GM23338 (cell line): ENCODE results near the gene ATAD3B. TPM values are rescaled to one million over a fixed set of nuclear protein-coding genes. Genes with fewer than 3 reads are reported as not detected.

ENCODE experiments used
- ATAC-seq: fragments of 200-7000 bp; cut with Tn5 transposase; 3 replicates; pipeline ENCODE4 v1.9.1; 2020
- DNase-seq: peaks from one replicate; pipeline ENCODE4 v3.0.0-alpha.2; 2015; ENCODE audit warnings: low spot score
- H2AFZ ChIP-seq: fragments of 200-600 bp; sonication (generic); 2 replicates; pipeline ENCODE4 v1.8.0; 2016; ENCODE audit warnings: antibody characterized with exemption, mild to moderate bottlenecking, moderate library complexity
- H3F3A ChIP-seq: fragments of 200-600 bp; sonication (generic); replicated peaks from 2 replicates; pipeline ENCODE4 v1.8.0; 2017; ENCODE audit warnings: antibody characterized with exemption, mixed run types, low read depth
- H3K27ac ChIP-seq: fragments of 200-600 bp; sonication (generic); 2 replicates; pipeline ENCODE4 v1.6.1; 2016; ENCODE audit warnings: low read depth
- H3K27me3 ChIP-seq: fragments of 200-600 bp; sonication (generic); 2 replicates; pipeline ENCODE4 v1.8.0; 2016; ENCODE audit warnings: mild to moderate bottlenecking, mixed run types, moderate library complexity; ENCODE audit not compliant: insufficient read depth
- H3K36me3 ChIP-seq: fragments of 200-600 bp; sonication (generic); 2 replicates; pipeline ENCODE4 v1.8.0; 2016; ENCODE audit warnings: mild to moderate bottlenecking; ENCODE audit not compliant: insufficient read depth
- H3K4me1 ChIP-seq: fragments of 200-600 bp; sonication (generic); 2 replicates; pipeline ENCODE4 v1.8.0; 2016; ENCODE audit warnings: mild to moderate bottlenecking, moderate library complexity; ENCODE audit not compliant: insufficient read depth
- H3K4me2 ChIP-seq: fragments of 200-600 bp; sonication (generic); 2 replicates; pipeline ENCODE4 v1.7.1; 2017; ENCODE audit warnings: mixed run types
- H3K4me3 ChIP-seq: fragments of 200-600 bp; sonication (generic); 2 replicates; pipeline ENCODE4 v1.6.1; 2016; ENCODE audit warnings: mixed run types
- H3K79me2 ChIP-seq: fragments of 200-600 bp; sonication (generic); replicated peaks from 2 replicates; pipeline ENCODE4 v1.8.0; 2017; ENCODE audit warnings: mild to moderate bottlenecking; ENCODE audit not compliant: insufficient read depth
- H3K9me2 ChIP-seq: fragments of 200-600 bp; sonication (generic); 2 replicates; pipeline ENCODE4 v1.8.0; 2017; ENCODE audit not compliant: insufficient read depth
- H4K20me1 ChIP-seq: fragments of 200-600 bp; sonication (generic); replicated peaks from 2 replicates; pipeline ENCODE4 v1.8.0; 2017; ENCODE audit warnings: mild to moderate bottlenecking; ENCODE audit not compliant: insufficient read depth
- H3K27ac Mint-ChIP-seq: 2 replicates; pipeline ENCODE4 v1.8.0; 2020; ENCODE audit warnings: inconsistent platforms, mild to moderate bottlenecking, moderate library complexity, mixed read lengths
- H3K27me3 Mint-ChIP-seq: 3 replicates; pipeline ENCODE4 v1.8.0; 2022; ENCODE audit warnings: low read depth, mild to moderate bottlenecking, moderate library complexity, mixed read lengths, inconsistent platforms; ENCODE audit not compliant: insufficient read depth, poor library complexity
- H3K36me3 Mint-ChIP-seq: 3 replicates; pipeline ENCODE4 v1.8.0; 2021; ENCODE audit warnings: low read depth, mild to moderate bottlenecking, inconsistent platforms, moderate library complexity, mixed read lengths
- H3K4me1 Mint-ChIP-seq: 3 replicates; pipeline ENCODE4 v1.8.0; 2020; ENCODE audit warnings: mild to moderate bottlenecking, inconsistent platforms, mixed read lengths
- H3K4me3 Mint-ChIP-seq: 3 replicates; pipeline ENCODE4 v1.8.0; 2021; ENCODE audit warnings: moderate library complexity, mild to moderate bottlenecking, inconsistent platforms, mixed read lengths
- H3K9me3 Mint-ChIP-seq: 3 replicates; pipeline ENCODE4 v1.8.0; 2020; ENCODE audit warnings: moderate library complexity, mild to moderate bottlenecking, inconsistent platforms, mixed read lengths
- CREB1 ChIP-seq: fragments of 250-450 bp; sonication (Bioruptor Pico); IDR thresholded peaks from 2 replicates; pipeline ENCODE4 v1.5.0; 2020; ENCODE audit warnings: low read depth, mild to moderate bottlenecking, moderate library complexity
- EZH2 ChIP-seq: fragments of 200-600 bp; sonication (generic); IDR thresholded peaks from one replicate; pipeline ENCODE4 v1.8.0; 2017; ENCODE audit warnings: antibody characterized with exemption, mild to moderate bottlenecking, low read depth; ENCODE audit not compliant: unreplicated experiment
- EZH2phosphoT487 ChIP-seq: fragments of 200-600 bp; sonication (generic); IDR thresholded peaks from one replicate; pipeline ENCODE4 v1.8.1; 2018; ENCODE audit warnings: antibody characterized with exemption; ENCODE audit not compliant: unreplicated experiment
- JUNB ChIP-seq: IDR thresholded peaks from one replicate; pipeline ENCODE4 v1.6.1; 2016; ENCODE audit warnings: antibody characterized with exemption; ENCODE audit not compliant: unreplicated experiment
- NANOG ChIP-seq: IDR thresholded peaks from 2 replicates; pipeline ENCODE4 v1.6.1; 2016; ENCODE audit warnings: antibody characterized with exemption, borderline replicate concordance
- POLR2AphosphoS5 ChIP-seq: IDR thresholded peaks from 2 replicates; pipeline ENCODE4 v1.6.1; 2016; ENCODE audit warnings: antibody characterized with exemption, low read depth
- STAT1 ChIP-seq: IDR thresholded peaks from one replicate; pipeline ENCODE4 v1.6.1; 2016; ENCODE audit warnings: antibody characterized with exemption; ENCODE audit not compliant: unreplicated experiment
- ZNF331 ChIP-seq: fragments of 250-450 bp; sonication (Bioruptor Pico); IDR thresholded peaks from 2 replicates; pipeline ENCODE4 v1.5.0; 2020; ENCODE audit warnings: low read depth, mild to moderate bottlenecking, moderate library complexity
- polyA plus RNA-seq: library from polyadenylated mRNA; unstranded; fragments of >200 nt; fragmentation: Nextera tagmentation; extraction: Ambion mirVana; gene quantifications from 2 replicates; pipeline ENCODE4 v1.2.1, GENCODE V29; 2016
- total RNA-seq: library from RNA; depleted of rRNA; stranded (reverse); fragments of >200 nt; shearing (Covaris generic); gene quantifications from 2 replicates; pipeline ENCODE4 v1.2.3, GENCODE V29; 2014
- TF ChIP-seq, protein P1 (sequence below): fragments of 250-450 bp; sonication (Bioruptor Pico); IDR thresholded peaks from 2 replicates; pipeline ENCODE4 v1.5.0; 2020; ENCODE audit warnings: mild to moderate bottlenecking, moderate library complexity
- TF ChIP-seq, protein P2 (sequence below): IDR thresholded peaks from 2 replicates; pipeline ENCODE4 v1.6.1; 2016; ENCODE audit warnings: antibody characterized with exemption
- TF ChIP-seq, protein P3 (sequence below), 2 experiments: fragments of 200-600 bp in 1 of 2; sonication (generic) in 1 of 2; conservative IDR thresholded peaks; 2 replicates each; pipeline versions ENCODE4 v1.5.1 to v1.6.1; 2016 to 2017; ENCODE audit warnings: antibody characterized with exemption in 2 of 2, low read depth in 2 of 2, mild to moderate bottlenecking in 2 of 2, moderate library complexity in 1 of 2

Gene ATAD3B
- total and polyA plus RNA-seq, 2 experiments from 2014 or later, result 37.8 to 63.4 TPM

DNA sequence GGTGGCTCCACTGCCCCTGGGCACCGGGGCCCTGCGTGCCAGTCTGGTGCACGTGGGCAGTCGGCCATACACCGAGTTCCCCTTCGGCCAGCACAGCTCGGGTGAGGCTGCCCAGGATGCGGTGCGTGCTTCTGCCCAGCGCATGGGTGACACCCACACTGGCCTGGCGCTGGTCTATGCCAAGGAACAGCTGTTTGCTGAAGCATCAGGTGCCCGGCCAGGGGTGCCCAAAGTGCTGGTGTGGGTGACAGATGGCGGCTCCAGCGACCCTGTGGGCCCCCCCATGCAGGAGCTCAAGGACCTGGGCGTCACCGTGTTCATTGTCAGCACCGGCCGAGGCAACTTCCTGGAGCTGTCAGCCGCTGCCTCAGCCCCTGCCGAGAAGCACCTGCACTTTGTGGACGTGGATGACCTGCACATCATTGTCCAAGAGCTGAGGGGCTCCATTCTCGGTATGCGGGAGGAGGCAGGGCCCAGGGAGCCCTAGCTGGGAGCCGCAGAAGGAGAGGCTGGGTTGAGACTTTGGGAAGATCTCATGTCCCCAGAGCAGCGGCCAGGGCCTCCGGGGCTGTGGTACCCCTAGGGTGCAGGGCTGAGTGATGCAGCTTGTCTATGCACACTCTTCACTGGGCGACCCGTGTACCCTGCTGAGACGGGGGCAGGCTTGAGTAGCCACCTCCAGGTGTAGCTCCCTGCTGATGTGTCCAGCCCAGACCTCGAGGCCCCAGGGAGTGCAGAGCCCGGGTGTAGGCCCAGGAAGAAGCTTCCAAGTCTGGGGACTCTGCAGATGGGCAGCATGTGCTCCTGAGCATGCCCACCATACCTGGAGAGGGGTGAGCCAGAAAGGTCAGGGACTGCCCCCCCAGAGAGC lies 34.3 kb upstream of the ATAD3B start (continued):
- TF ChIP-seq, protein P1, sequence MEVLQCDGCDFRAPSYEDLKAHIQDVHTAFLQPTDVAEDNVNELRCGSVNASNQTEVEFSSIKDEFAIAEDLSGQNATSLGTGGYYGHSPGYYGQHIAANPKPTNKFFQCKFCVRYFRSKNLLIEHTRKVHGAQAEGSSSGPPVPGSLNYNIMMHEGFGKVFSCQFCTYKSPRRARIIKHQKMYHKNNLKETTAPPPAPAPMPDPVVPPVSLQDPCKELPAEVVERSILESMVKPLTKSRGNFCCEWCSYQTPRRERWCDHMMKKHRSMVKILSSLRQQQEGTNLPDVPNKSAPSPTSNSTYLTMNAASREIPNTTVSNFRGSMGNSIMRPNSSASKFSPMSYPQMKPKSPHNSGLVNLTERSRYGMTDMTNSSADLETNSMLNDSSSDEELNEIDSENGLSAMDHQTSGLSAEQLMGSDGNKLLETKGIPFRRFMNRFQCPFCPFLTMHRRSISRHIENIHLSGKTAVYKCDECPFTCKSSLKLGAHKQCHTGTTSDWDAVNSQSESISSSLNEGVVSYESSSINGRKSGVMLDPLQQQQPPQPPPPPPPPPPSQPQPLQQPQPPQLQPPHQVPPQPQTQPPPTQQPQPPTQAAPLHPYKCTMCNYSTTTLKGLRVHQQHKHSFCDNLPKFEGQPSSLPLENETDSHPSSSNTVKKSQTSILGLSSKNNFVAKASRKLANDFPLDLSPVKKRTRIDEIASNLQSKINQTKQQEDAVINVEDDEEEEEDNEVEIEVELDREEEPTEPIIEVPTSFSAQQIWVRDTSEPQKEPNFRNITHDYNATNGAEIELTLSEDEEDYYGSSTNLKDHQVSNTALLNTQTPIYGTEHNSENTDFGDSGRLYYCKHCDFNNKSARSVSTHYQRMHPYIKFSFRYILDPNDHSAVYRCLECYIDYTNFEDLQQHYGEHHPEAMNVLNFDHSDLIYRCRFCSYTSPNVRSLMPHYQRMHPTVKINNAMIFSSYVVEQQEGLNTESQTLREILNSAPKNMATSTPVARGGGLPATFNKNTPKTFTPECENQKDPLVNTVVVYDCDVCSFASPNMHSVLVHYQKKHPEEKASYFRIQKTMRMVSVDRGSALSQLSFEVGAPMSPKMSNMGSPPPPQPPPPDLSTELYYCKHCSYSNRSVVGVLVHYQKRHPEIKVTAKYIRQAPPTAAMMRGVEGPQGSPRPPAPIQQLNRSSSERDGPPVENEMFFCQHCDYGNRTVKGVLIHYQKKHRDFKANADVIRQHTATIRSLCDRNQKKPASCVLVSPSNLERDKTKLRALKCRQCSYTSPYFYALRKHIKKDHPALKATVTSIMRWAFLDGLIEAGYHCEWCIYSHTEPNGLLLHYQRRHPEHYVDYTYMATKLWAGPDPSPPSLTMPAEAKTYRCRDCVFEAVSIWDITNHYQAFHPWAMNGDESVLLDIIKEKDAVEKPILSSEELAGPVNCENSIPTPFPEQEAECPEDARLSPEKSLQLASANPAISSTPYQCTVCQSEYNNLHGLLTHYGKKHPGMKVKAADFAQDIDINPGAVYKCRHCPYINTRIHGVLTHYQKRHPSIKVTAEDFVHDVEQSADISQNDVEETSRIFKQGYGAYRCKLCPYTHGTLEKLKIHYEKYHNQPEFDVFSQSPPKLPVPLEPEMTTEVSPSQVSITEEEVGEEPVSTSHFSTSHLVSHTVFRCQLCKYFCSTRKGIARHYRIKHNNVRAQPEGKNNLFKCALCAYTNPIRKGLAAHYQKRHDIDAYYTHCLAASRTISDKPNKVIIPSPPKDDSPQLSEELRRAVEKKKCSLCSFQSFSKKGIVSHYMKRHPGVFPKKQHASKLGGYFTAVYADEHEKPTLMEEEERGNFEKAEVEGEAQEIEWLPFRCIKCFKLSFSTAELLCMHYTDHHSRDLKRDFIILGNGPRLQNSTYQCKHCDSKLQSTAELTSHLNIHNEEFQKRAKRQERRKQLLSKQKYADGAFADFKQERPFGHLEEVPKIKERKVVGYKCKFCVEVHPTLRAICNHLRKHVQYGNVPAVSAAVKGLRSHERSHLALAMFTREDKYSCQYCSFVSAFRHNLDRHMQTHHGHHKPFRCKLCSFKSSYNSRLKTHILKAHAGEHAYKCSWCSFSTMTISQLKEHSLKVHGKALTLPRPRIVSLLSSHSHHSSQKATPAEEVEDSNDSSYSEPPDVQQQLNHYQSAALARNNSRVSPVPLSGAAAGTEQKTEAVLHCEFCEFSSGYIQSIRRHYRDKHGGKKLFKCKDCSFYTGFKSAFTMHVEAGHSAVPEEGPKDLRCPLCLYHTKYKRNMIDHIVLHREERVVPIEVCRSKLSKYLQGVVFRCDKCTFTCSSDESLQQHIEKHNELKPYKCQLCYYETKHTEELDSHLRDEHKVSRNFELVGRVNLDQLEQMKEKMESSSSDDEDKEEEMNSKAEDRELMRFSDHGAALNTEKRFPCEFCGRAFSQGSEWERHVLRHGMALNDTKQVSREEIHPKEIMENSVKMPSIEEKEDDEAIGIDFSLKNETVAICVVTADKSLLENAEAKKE (CRISPR knock-in tag), result no peak
- no peak for TF ChIP-seq CREB1 (CRISPR knock-in tag)
- no peak for TF ChIP-seq ZNF331 (CRISPR knock-in tag)
- TF ChIP-seq POLR2AphosphoS5, result no peak
- TF ChIP-seq, protein P2, sequence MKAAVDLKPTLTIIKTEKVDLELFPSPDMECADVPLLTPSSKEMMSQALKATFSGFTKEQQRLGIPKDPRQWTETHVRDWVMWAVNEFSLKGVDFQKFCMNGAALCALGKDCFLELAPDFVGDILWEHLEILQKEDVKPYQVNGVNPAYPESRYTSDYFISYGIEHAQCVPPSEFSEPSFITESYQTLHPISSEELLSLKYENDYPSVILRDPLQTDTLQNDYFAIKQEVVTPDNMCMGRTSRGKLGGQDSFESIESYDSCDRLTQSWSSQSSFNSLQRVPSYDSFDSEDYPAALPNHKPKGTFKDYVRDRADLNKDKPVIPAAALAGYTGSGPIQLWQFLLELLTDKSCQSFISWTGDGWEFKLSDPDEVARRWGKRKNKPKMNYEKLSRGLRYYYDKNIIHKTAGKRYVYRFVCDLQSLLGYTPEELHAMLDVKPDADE, result no peak
- no peak for TF ChIP-seq EZH2phosphoT487
- no peak for TF ChIP-seq STAT1

DNA sequence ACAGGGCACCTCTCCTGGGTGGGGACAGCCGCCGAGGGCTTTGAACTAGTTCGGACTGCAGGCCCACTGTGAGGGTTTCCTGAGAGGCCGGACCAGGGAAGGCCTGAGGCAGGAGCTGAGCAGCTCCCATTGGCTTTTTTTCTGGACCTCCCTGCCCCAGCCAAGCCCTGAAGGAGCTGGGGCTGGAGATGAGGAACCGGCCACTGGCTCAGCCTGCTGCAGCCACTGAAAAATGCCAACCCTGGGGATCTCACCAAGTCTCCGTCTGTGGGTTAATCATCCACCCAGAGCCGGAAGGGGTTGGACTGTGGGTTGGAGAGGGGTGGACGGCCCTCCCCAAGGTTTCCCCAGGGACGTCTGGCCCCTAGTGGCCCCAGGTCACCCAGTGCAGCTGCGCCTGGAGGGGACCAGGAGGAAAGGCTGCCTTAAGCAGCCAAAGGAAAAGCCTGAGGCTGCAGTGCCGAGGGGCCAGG lies 33.6 kb upstream of the ATAD3B start:
- H3K36me3 Mint-ChIP-seq, result peaks cover 4% of the 10 kb centered on the region; the same call in 2 of the 3 replicates
- Histone ChIP-seq H3K27me3 (no peaks in the 10 kb centered on the region), H3K4me1 (peaks cover 19% of the 10 kb centered on the region), H3K79me2 (0 out of 2 replicates have a peak, but pooled peaks cover 2% of the 10 kb centered on the region), H3K27ac (no peak overlapping the region), H3K36me3 (no peaks in the 10 kb centered on the region), H4K20me1 (no peaks in the 10 kb centered on the region), H3K9me2 (no peaks in the 10 kb centered on the region), H3K4me3 (no peak overlapping the region), H3K4me2 (no peak overlapping the region), H2AFZ (no peak overlapping the region), H3F3A (peaks cover 17% of the 10 kb centered on the region)
- peaks cover 17% of the 10 kb centered on the region for H3K4me1 Mint-ChIP-seq
- DNase-seq (no peak), ATAC-seq (no peak)
- peaks cover 12% of the 10 kb centered on the region for H3K27me3 Mint-ChIP-seq
- H3K27ac Mint-ChIP-seq, result no peak overlapping the region
- no peaks in the 10 kb centered on the region for H3K9me3 Mint-ChIP-seq
- H3K4me3 Mint-ChIP-seq, result no peak overlapping the region
- TF ChIP-seq ZNF331 (CRISPR knock-in tag) (no peak), STAT1 (no peak), NANOG (no peak), CREB1 (CRISPR knock-in tag) (no peak), JUNB (no peak), EZH2phosphoT487 (no peak), EZH2 (no peak)
- TF ChIP-seq, protein P2, result no peak
- TF ChIP-seq, protein P3, sequence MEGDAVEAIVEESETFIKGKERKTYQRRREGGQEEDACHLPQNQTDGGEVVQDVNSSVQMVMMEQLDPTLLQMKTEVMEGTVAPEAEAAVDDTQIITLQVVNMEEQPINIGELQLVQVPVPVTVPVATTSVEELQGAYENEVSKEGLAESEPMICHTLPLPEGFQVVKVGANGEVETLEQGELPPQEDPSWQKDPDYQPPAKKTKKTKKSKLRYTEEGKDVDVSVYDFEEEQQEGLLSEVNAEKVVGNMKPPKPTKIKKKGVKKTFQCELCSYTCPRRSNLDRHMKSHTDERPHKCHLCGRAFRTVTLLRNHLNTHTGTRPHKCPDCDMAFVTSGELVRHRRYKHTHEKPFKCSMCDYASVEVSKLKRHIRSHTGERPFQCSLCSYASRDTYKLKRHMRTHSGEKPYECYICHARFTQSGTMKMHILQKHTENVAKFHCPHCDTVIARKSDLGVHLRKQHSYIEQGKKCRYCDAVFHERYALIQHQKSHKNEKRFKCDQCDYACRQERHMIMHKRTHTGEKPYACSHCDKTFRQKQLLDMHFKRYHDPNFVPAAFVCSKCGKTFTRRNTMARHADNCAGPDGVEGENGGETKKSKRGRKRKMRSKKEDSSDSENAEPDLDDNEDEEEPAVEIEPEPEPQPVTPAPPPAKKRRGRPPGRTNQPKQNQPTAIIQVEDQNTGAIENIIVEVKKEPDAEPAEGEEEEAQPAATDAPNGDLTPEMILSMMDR (conservative IDR thresholded peaks at IDR 0.05; ENCODE audit: low read depth in 2 of 2), result no peak
